H1 (cell line): Measurements from ENCODE around the gene PPP1CB. TPM values are rescaled to one million over a fixed set of nuclear protein-coding genes. Genes with fewer than 3 reads are reported as not detected.

Experiments
- CTCF ChIA-PET: fragments of 300-600 bp; sonication (Branson Sonifier 250); formaldehyde crosslinking; loops from one replicate; lab custom pipeline; 2021; ENCODE audit not compliant: partially characterized antibody; lab: Charles Lee
- POLR2A ChIA-PET: fragments of 300-600 bp; sonication (Branson Sonifier 250); formaldehyde crosslinking; loops from one replicate; lab custom pipeline; 2021; ENCODE audit warnings: inconsistent platforms; ENCODE audit not compliant: partially characterized antibody; lab: Charles Lee
- DNase-seq, 2 experiments: peaks; one replicate each; pipeline versions ENCODE4 v3.0.0 to v3.0.0-alpha.2; 2010 to 2022; ENCODE audit warnings: low spot score in 2 of 2, low read depth in 1 of 2, mixed read lengths in 1 of 2
- FAIRE-seq: peaks from 2 replicates; lab custom pipeline; 2011; peaks lifted over from hg19 to GRCh38; lab: Jason Lieb, UNC
- H2AFZ ChIP-seq: 2 replicates; pipeline ENCODE4 v1.8.1; 2012; ENCODE audit warnings: low read length, inconsistent platforms
- H2AK5ac ChIP-seq: 2 replicates; pipeline ENCODE4 v1.6.1; 2013; ENCODE audit warnings: low read depth, low read length
- H2BK120ac ChIP-seq: replicated peaks from 2 replicates; pipeline ENCODE3; 2013; ENCODE audit warnings: low read depth, low read length, inconsistent platforms
- H2BK12ac ChIP-seq: 2 replicates; pipeline ENCODE4 v1.6.1; 2013; ENCODE audit warnings: low read depth, low read length
- H2BK15ac ChIP-seq: 2 replicates; pipeline ENCODE4 v1.6.1; 2013; ENCODE audit warnings: low read length
- H2BK20ac ChIP-seq: 2 replicates; pipeline ENCODE4 v1.6.1; 2013; ENCODE audit warnings: low read length
- H2BK5ac ChIP-seq: 2 replicates; pipeline ENCODE4 v1.6.1; 2013; ENCODE audit warnings: low read depth, low read length
- H3K14ac ChIP-seq: 2 replicates; pipeline ENCODE4 v1.6.1; 2013; ENCODE audit warnings: inconsistent platforms; ENCODE audit not compliant: insufficient read length
- H3K18ac ChIP-seq: 2 replicates; pipeline ENCODE4 v1.6.1; 2013; ENCODE audit warnings: low read length; ENCODE audit errors: extremely low read depth
- H3K23ac ChIP-seq: 2 replicates; pipeline ENCODE4 v1.6.1; 2013; ENCODE audit warnings: inconsistent platforms; ENCODE audit not compliant: insufficient read length
- H3K23me2 ChIP-seq: 2 replicates; pipeline ENCODE4 v1.6.1; 2013; ENCODE audit warnings: low read depth, low read length
- H3K27ac ChIP-seq: 2 replicates; pipeline ENCODE4 v1.6.1; 2011; ENCODE audit warnings: low read depth, low read length, inconsistent platforms
- H3K27me3 ChIP-seq, 4 experiments: replicated peaks in 1 of 4; 1 replicate in 1 of 4; 2 replicates in 3 of 4; pipeline versions ENCODE4 v1.6.1 to v1.8.1; 2011 to 2013; ENCODE audit warnings: low read length in 3 of 4, mild to moderate bottlenecking in 3 of 4, inconsistent platforms in 2 of 4, mixed read lengths in 2 of 4, moderate library complexity in 1 of 4; ENCODE audit not compliant: control insufficient read depth in 3 of 4, insufficient read depth in 3 of 4; ENCODE audit errors: extremely low read depth in 1 of 4
- H3K36me3 ChIP-seq, 4 experiments: 2 replicates each; pipeline versions ENCODE4 v1.6.1 to v1.8.1; 2011 to 2013; ENCODE audit warnings: mild to moderate bottlenecking in 4 of 4, low read length in 3 of 4, moderate library complexity in 2 of 4, control low read depth in 1 of 4, inconsistent platforms in 1 of 4; ENCODE audit not compliant: insufficient read depth in 4 of 4, control insufficient read depth in 2 of 4
- H3K4ac ChIP-seq: replicated peaks from 2 replicates; pipeline ENCODE3; 2013; ENCODE audit warnings: low read length, low read depth, mixed read lengths, inconsistent platforms; ENCODE audit not compliant: insufficient read length
- H3K4me1 ChIP-seq, 4 experiments: replicated peaks in 1 of 4; 1 replicate in 1 of 4; 2 replicates in 3 of 4; pipeline versions ENCODE4 v1.6.1 to v1.8.1; 2011 to 2013; ENCODE audit warnings: low read length in 3 of 4, inconsistent platforms in 2 of 4, mixed read lengths in 1 of 4; ENCODE audit not compliant: insufficient read depth in 4 of 4, control insufficient read depth in 3 of 4
- H3K4me2 ChIP-seq, 2 experiments: 2 replicates each; pipeline versions ENCODE4 v1.6.1 to v1.8.1; 2011 to 2013; ENCODE audit warnings: low read depth in 2 of 2, low read length in 2 of 2, control low read depth in 1 of 2, inconsistent platforms in 1 of 2, mild to moderate bottlenecking in 1 of 2; ENCODE audit not compliant: insufficient read depth in 1 of 2
- H3K4me3 ChIP-seq, 4 experiments: fragments of 200-600, 300-600 bp in 1 of 4; sonication (generic), shearing (Covaris generic), sonication (Bioruptor Twin) in 1 of 4; 2 replicates each; pipeline versions ENCODE4 v1.5.1 to v1.8.1; 2011 to 2016; ENCODE audit warnings: low read length in 4 of 4, low read depth in 3 of 4, control low read depth in 2 of 4, inconsistent platforms in 2 of 4, mild to moderate bottlenecking in 2 of 4, mixed read lengths in 1 of 4, moderate library complexity in 1 of 4; ENCODE audit not compliant: insufficient read depth in 2 of 4; ENCODE audit errors: extremely low read depth in 1 of 4
- H3K56ac ChIP-seq: replicated peaks from 2 replicates; pipeline ENCODE3; 2013; ENCODE audit warnings: low read depth, mild to moderate bottlenecking, mixed read lengths, low read length, inconsistent platforms; ENCODE audit not compliant: insufficient read length
- H3K79me1 ChIP-seq: 2 replicates; pipeline ENCODE4 v1.6.1; 2013; ENCODE audit warnings: low read depth, low read length, control low read depth
- H3K79me2 ChIP-seq, 2 experiments: 2 replicates each; pipeline versions ENCODE4 v1.6.1 to v1.8.1; 2012 to 2013; ENCODE audit warnings: low read length in 2 of 2, mild to moderate bottlenecking in 2 of 2, inconsistent platforms in 1 of 2; ENCODE audit not compliant: insufficient read depth in 2 of 2, control insufficient read depth in 1 of 2
- H3K9ac ChIP-seq, 4 experiments: replicated peaks in 1 of 4; 1 replicate in 1 of 4; 2 replicates in 3 of 4; pipeline versions ENCODE4 v1.6.1 to v1.8.1; 2011 to 2013; ENCODE audit warnings: low read depth in 3 of 4, low read length in 3 of 4, control low read depth in 2 of 4, mild to moderate bottlenecking in 2 of 4, moderate library complexity in 2 of 4, inconsistent platforms in 1 of 4; ENCODE audit errors: extremely low read depth in 1 of 4
- H3K9me3 ChIP-seq, 2 experiments: 2 replicates each; pipeline versions ENCODE4 v1.6.1 to v1.8.1; 2012 to 2013; ENCODE audit warnings: mild to moderate bottlenecking in 2 of 2, moderate library complexity in 2 of 2, control low read depth in 1 of 2, inconsistent platforms in 1 of 2, low read depth in 1 of 2, low read length in 1 of 2, mixed read lengths in 1 of 2; ENCODE audit not compliant: insufficient read depth in 2 of 2
- H4K20me1 ChIP-seq, 2 experiments: replicated peaks in 1 of 2; 2 replicates each; pipeline versions ENCODE3 to v1.8.1; 2011 to 2013; ENCODE audit warnings: inconsistent platforms in 2 of 2, low read length in 2 of 2, mild to moderate bottlenecking in 1 of 2; ENCODE audit not compliant: insufficient read depth in 2 of 2, control insufficient read depth in 1 of 2
- H4K5ac ChIP-seq: 2 replicates; pipeline ENCODE4 v1.6.1; 2013; ENCODE audit warnings: low read length, low read depth, mixed read lengths, inconsistent platforms; ENCODE audit not compliant: insufficient read length
- H4K8ac ChIP-seq: 2 replicates; pipeline ENCODE4 v1.8.0; 2013; ENCODE audit warnings: mild to moderate bottlenecking, moderate library complexity, low read length, inconsistent platforms; ENCODE audit not compliant: insufficient read depth; ENCODE audit errors: extremely low read depth
- H4K91ac ChIP-seq: replicated peaks from 2 replicates; pipeline ENCODE3; 2013; ENCODE audit warnings: low read length, mixed read lengths, inconsistent platforms; ENCODE audit not compliant: insufficient read length
- NRF1 ChIP-seq: IDR thresholded peaks from 2 replicates; pipeline ENCODE4 v1.6.1; 2011; ENCODE audit warnings: mild to moderate bottlenecking, low read depth, low read length, improper control_type of control experiment
- WGBS, 2 experiments: shearing (Covaris generic) in 1 of 2; methylation state at CpG; one replicate each; pipeline versions ENCODE4 v1.1.6 to v1.1.7; 2013 to 2015; ENCODE audit warnings: low lambda C conversion rate in 2 of 2, mixed read lengths in 2 of 2, inconsistent platforms in 1 of 2, low coverage in 1 of 2, missing lambda C conversion rate in 1 of 2; ENCODE audit not compliant: insufficient replicate concordance in 2 of 2, insufficient coverage in 1 of 2, insufficient read length in 1 of 2; ENCODE audit errors: extremely low coverage in 1 of 2, missing lambda C conversion rate in 1 of 2; 5-methylcytosine and 5-hydroxymethylcytosine counted together
- polyA plus RNA-seq, 7 experiments: library from polyadenylated mRNA; depleted of rRNA in 3 of 7; stranded (reverse) in 5 of 7; unstranded in 2 of 7; fragments of >200 nt in 5 of 7; fragments of 200-250 nt in 2 of 7; gene quantifications; 1 replicate in 5 of 7; 2 replicates in 1 of 7; 4 replicates in 1 of 7; pipeline versions ENCODE4 v1.2.1 to v1.2.3, GENCODE V29; 2011 to 2013; ENCODE audit warnings: missing spikeins in 2 of 7, mixed read lengths in 2 of 7
- total RNA-seq: library from RNA; stranded (reverse); fragmentation: NEBNext Ultra II Directional; extraction: Animal tissue kit (Norgen Biotek cat#: 25700); gene quantifications from 2 replicates; pipeline ENCODE4 v1.2.1, GENCODE V29; 2021

The PPP1CB gene
- total and polyA plus RNA-seq, 2 of the 8 experiments (the other 6 are each of a cell fraction or from before 2014, with no cell fraction given): 30.7 to 158 TPM

- H3K4ac ChIP-seq: no peak overlapping the region
- H4K8ac ChIP-seq: no peak overlapping the region
- 0 out of 2 replicates have a peak overlapping the region, but pooled peaks have one; percentile 29 for H3K18ac ChIP-seq
- H4K20me1 ChIP-seq: peaks cover 6 to 8% of the 10 kb centered on the region in 2 experiments
- H3K27me3 ChIP-seq: no peaks in the 10 kb centered on the region
- H2BK15ac ChIP-seq: no peak overlapping the region
- TF ChIP-seq NRF1: no peak
- TF ChIP-seq, all 59 proteins: peak for 0
- H2BK12ac ChIP-seq: no peak overlapping the region; the same call in 1 of the 2 replicates
- H2BK20ac ChIP-seq: no peak overlapping the region
- peak overlapping the region; percentile 92; the same call in 1 of the 2 replicates for H2BK5ac ChIP-seq
- no peak for DNase-seq
- H3K23me2 ChIP-seq: peaks cover 4% of the 10 kb centered on the region; the same call in 1 of the 2 replicates
- H3K9ac ChIP-seq: peak overlapping the region; percentile 91 to 99 (median 96)
- no peak overlapping the region for H2AK5ac ChIP-seq
- no peak overlapping the region for H2BK120ac ChIP-seq
- peak overlapping the region; percentile 97 for H3K27ac ChIP-seq
- ChIA-PET POLR2A (interaction anchor here (0.6 to 2.1 kb wide), 16 partner anchors 9 to 186 kb away, joined by 3 to 15 read pairs (median 5); partner anchors contain the start of genes TRMT61B and WDR43), CTCF (interaction anchor here (1.0 to 7.1 kb wide), 3 partner anchors 10 to 158 kb away, joined by 3 to 32 read pairs (median 3); no protein-coding TSS in a partner anchor)
- H3K14ac ChIP-seq: no peak overlapping the region
- H4K91ac ChIP-seq: peak overlapping the region; percentile 29
- H3K56ac ChIP-seq: no peak overlapping the region
- H3K79me2 ChIP-seq: peaks cover 30 to 59% of the 10 kb centered on the region in 2 experiments
- no peak overlapping the region for H4K5ac ChIP-seq
- H3K79me1 ChIP-seq: peaks cover 3% of the 10 kb centered on the region; the same call in 1 of the 2 replicates
- WGBS, 2 experiments: 2% methylated on average over 14 of the region's 14 CpGs; no CpG with 5 or more reads in 1 of the 2 experiments
- peaks cover 3 to 10% (median 4%) of the 10 kb centered on the region in 4 experiments; a peak in 5 of 7 replicates for H3K4me1 ChIP-seq
- no peak overlapping the region for H2AFZ ChIP-seq
- peak overlapping the region; percentile 84 to 96 (median 91) for H3K4me3 ChIP-seq
- FAIRE-seq: no peak
- no peak overlapping the region for H3K23ac ChIP-seq
- peak overlapping the region; percentile 65 to 77 for H3K4me2 ChIP-seq
- no peaks in the 10 kb centered on the region for H3K36me3 ChIP-seq
- H3K9me3 ChIP-seq: no peaks in the 10 kb centered on the region
Measured at GRCh38 chr2:28752631-28753376, 1.2 kb downstream of the PPP1CB start.
